Stimulated activated CD4-positive, alpha-beta T cell treated with anti-CD3 and anti-CD28 coated beads, Interleukin-12 subunit alpha, Interleukin-12 subunit beta, amount 100 ng/mL, for 48 hours (primary cell): ENCODE measurements around the gene GRK5.

Experiments used
- DNase-seq, 3 donors: peaks; one replicate each; pipeline ENCODE4 v3.0.0-alpha.2; 2020; ENCODE audit warnings: low read depth in 2 of 3, low spot score in 1 of 3

The GRK5 gene

GRCh38 chr10:119415536-119416503 is 208.4 kb downstream of the GRK5 start:
- no peak for DNase-seq

DNA sequence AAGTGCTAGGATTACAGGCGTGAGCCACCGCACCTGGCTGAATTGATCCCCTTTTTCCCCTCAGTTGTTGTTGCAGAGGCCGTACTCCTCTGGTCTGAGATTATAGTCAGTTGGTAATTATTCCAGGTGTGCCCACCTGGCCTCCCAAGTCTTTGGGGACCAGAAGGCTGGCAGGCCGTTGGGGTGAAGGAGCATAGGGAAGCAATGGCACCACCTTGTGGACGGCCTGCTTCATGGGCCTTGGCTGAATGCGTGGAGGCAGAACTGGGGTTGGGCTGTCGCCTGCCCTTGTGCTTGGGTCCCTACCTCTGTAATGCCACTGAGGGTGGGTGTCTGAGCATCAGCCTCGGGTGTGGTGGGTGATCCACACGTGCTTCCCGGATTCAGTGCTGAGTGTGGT is 209.5 kb downstream of the GRK5 start:
- peak; percentile 52 to 57 (median 56) for DNase-seq

DNA sequence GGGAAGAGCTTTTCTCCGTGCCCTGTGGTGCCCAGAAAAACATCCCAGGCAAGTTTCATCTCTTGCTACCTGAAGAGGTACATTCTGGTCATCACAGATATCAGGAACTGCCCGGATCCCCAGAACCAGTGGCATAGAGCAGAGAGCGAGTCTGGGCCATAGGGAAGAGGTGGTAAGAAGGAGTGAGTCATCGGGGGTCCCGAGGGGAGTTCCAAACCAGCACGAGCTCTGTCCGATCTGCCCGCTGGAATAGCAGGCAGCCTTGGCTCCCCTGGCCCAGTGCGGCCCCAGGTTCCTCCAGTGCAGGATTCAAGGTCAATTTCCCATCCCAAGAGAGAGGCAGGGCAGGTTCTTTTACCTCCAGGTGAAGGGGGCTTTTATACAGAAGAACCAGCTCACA is 210.5 kb downstream of the GRK5 start:
- DNase-seq = no peak

DNA sequence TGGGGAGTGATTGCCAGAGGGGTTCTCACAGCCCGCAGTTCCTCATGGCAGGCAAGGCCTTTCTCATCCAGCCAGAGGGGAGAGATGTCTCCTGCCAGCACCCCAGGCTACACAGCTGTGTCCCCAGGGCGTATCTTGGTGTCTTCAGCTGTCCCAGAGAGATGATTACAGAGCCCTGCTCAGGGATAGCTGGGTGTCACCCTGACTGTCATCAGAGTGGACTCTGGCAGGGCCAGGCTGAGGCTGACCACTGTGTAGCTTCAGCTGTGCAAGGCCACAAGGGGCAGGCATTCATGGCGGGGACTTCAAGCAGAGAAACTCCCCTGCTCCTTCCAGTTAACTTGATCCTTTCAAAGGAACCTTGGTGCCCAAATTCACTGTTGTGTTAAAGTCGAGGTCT is 211.0 kb downstream of the GRK5 start:
- no peak for DNase-seq

- DNase-seq = no peak
Observed at GRCh38 chr10:119419931-119420330, 212.6 kb downstream of the GRK5 start.

GRCh38 chr10:119420950-119421875 is 213.8 kb downstream of the GRK5 start:
- no peak for DNase-seq

DNA sequence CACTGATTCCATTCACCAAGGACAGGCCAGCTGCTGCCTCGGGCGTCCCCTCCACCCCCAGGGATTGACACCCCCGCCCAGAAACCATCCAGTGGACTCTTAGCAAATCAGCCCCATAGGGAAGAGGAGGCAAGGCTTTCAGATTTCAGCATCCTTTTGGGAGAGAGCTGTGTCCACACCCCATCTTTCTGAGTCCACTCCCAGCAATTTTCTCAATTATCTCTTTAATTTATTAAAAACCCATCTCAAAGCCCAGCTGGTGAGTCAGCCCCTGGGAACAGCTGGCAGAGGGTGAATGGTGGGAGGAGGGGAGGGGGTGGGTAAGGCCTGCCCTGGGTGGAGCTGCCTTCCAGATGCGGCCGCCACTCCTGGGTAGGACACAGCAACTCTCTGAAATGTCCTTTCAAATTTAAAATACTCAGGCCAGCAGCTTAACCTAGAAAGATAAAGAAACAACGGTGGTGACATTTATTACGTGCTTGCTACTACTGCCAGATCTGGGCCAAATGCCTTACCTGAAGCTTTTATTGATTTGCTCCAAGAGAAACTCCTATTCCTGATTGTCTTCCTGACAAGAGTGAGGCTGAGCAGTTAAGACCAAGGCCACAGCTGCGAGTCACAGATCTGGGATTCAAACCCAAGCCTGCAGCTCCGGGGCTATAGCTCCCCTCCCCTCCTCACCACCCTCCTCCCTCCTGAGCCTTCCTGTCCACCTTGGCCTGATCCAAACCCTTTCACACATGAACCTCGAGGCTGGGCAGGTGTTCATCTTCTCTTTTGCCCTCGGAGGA is 214.7 kb downstream of the GRK5 start:
- DNase-seq = no peak

GRCh38 chr10:119422682-119423509 is 215.5 kb downstream of the GRK5 start:
- DNase-seq = no peak

GRCh38 chr10:119423510-119424257 is 216.3 kb downstream of the GRK5 start:
- no peak for DNase-seq

DNA sequence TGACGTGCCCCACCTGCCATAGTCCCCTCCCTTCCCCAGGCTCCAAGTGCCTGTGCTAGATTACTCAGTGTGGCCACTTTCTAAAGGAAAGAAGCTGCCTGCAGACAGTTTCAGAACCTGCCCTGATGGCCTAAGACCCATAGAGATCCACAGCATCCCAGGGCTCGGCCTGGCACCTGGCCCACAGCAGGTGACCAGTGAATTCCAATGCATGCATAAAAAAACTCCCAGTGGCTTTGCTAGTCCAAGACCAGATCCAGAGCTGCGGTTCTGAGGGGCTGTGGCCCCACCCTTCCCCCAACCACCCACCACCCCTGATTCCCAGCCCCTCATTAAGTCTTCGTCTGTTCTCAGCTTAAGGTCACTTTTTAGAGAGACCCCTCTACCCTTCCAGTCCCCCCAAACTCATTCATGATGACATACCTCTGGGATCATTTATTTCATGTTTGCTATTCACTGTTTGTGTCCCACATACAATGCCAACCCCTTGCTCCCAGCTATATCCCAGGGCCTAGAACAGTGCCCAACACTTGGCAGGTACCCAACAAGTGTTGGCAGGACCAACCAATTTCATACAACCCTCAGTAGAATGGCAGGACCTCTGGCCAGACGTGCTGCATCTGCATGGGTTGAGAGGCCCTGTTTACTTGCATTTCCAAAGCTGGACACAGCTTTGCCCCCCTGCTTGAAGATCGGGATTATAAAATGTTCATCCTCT is 217.0 kb downstream of the GRK5 start:
- no peak for DNase-seq

GRCh38 chr10:119425102-119425880 is 217.9 kb downstream of the GRK5 start:
- DNase-seq = no peak

DNA sequence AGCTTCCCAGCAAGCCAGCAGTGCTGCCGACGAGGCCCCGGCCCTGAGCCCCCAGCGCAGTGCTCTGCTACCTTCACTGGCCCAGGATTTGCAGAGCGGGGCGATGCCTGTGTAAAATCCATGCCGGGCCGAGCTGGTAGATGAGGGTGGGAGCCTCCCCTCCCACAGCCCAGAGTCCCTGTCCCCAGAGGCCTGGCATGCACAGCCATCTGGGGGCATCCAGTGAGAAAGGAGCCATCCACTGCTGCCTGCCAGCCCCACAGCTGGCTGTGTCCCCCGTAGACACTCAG is 218.5 kb downstream of the GRK5 start:
- no peak for DNase-seq

GRCh38 chr10:119426699-119427098 is 219.3 kb downstream of the GRK5 start:
- DNase-seq = no peak

DNA sequence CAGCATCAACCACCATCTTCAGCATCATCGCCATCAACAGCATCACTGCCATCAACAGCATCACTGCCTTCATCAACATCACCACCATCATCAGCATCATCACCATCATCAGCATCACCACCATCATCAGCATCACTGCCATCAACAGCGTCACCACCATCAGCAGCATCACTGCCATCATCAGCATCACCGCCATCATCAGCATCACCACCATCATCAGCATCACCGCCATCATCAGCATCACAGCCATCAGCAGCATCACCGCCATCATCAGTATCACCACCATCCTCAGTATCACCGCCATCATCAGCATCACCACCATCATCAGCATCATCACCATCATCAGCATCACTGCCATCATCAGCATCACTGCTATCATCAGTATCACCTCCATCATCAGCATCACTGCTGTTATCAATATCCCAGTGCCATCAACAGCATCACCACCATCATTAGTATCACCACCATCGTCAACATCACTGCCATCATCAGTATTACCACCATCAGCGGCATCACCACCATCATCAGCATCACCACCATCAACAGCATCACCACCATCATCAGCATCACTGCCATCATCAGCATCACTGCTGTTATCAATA is 220.0 kb downstream of the GRK5 start:
- no peak for DNase-seq

- DNase-seq = no peak
Observed at GRCh38 chr10:119428789-119429188, 221.4 kb downstream of the GRK5 start.

DNA sequence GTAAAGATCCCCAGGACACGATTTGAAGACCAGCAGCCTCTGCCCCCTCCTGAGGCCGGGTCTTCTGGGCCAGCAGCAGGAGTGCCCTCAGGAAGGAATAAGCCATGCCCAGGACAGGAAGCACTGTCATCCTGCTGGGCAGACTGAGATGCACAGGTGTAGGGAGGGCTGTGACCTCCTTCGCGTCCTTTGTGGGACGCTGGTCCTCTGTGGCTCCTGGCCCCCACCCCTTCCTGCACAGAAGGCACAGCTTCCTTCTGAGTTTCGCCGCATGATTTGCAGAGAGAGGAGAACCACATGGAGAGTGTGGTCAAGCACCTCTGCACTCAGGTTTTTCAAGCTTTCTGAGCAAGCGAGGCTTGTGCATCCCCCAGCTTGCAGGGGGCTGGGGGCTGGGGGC is 222.4 kb downstream of the GRK5 start:
- DNase-seq = no peak

GRCh38 chr10:119431034-119431772 is 223.8 kb downstream of the GRK5 start:
- DNase-seq = no peak
